Panc1 (cell line): Measurements from ENCODE around the gene TPP1. TPM values are rescaled to one million over a fixed set of nuclear protein-coding genes. Genes with fewer than 3 reads are reported as not detected.

Experiments used
- ATAC-seq: fragments of 200-7000 bp; cut with Tn5 transposase; 2 replicates; pipeline ENCODE4 v1.9.1; 2020; ENCODE audit warnings: mild to moderate bottlenecking, moderate library complexity
- BruUV-seq: library from RNA; stranded (reverse); fragments of 400-500 nt; replicated peaks from 2 replicates; lab custom pipeline; 2021; lab: Mats Ljungman, UMichigan
- CTCF ChIA-PET: fragments of 300-600 bp; sonication (Branson Sonifier 250); formaldehyde crosslinking; loops from one replicate; lab custom pipeline; 2022; ENCODE audit warnings: antibody characterized with exemption; lab: Charles Lee
- POLR2A ChIA-PET: fragments of 300-600 bp; sonication (Branson Sonifier 250); formaldehyde crosslinking; loops from one replicate; lab custom pipeline; 2022; ENCODE audit warnings: antibody characterized with exemption; lab: Charles Lee
- DNase-seq: peaks from one replicate; pipeline ENCODE4 v3.0.0-alpha.2; 2010; ENCODE audit warnings: low read depth, low spot score
- H3K27ac ChIP-seq: 2 replicates; pipeline ENCODE4 v1.5.1; 2011; ENCODE audit warnings: mild to moderate bottlenecking, low read length, inconsistent platforms
- H3K27me3 ChIP-seq: fragments of 200-500 bp; sonication (Bioruptor generic); 2 replicates; pipeline ENCODE4 v1.6.0; 2014; ENCODE audit warnings: low read length, inconsistent platforms; ENCODE audit not compliant: control insufficient read depth, insufficient read depth
- H3K36me3 ChIP-seq: fragments of 200-500 bp; sonication (Bioruptor generic); 2 replicates; pipeline ENCODE4 v1.5.1; 2014; ENCODE audit warnings: inconsistent platforms, mild to moderate bottlenecking, low read length, moderate library complexity; ENCODE audit not compliant: control insufficient read depth, insufficient read depth
- H3K4me1 ChIP-seq: 2 replicates; pipeline ENCODE4 v1.5.1; 2011; ENCODE audit warnings: inconsistent platforms, mild to moderate bottlenecking, low read length, moderate library complexity; ENCODE audit not compliant: control insufficient read depth, insufficient read depth
- H3K4me3 ChIP-seq, 2 experiments: 2 replicates each; pipeline ENCODE4 v1.5.1; 2011 to 2012; ENCODE audit warnings: low read depth in 2 of 2, low read length in 2 of 2, mild to moderate bottlenecking in 2 of 2, inconsistent platforms in 1 of 2, moderate library complexity in 1 of 2
- H3K9me3 ChIP-seq: fragments of 200-500 bp; sonication (Bioruptor generic); 2 replicates; pipeline ENCODE4 v1.5.1; 2014; ENCODE audit warnings: low read depth, mild to moderate bottlenecking, inconsistent platforms, low read length, moderate library complexity; ENCODE audit not compliant: control insufficient read depth, insufficient read depth
- CTCF ChIP-seq: fragments of 450-650 bp; IDR thresholded peaks from 2 replicates; pipeline ENCODE4 v1.5.1; 2017; ENCODE audit warnings: mild to moderate bottlenecking
- POLR2AphosphoS5 ChIP-seq: IDR thresholded peaks from 2 replicates; pipeline ENCODE4 v1.6.1; 2012; ENCODE audit warnings: mild to moderate bottlenecking, low read depth, low read length, moderate library complexity
- REST ChIP-seq, 2 experiments: IDR thresholded peaks; 2 replicates each; pipeline ENCODE4 v1.6.1; 2011 to 2012; ENCODE audit warnings: low read depth in 2 of 2, control low read depth in 1 of 2, low read length in 1 of 2, mild to moderate bottlenecking in 1 of 2, moderate library complexity in 1 of 2; ENCODE audit not compliant: insufficient read depth in 1 of 2
- SIN3A ChIP-seq: IDR thresholded peaks from 2 replicates; pipeline ENCODE4 v1.6.1; 2012; ENCODE audit warnings: low read depth, mild to moderate bottlenecking, low read length, moderate library complexity, borderline replicate concordance; ENCODE audit not compliant: insufficient read depth
- TCF7L2 ChIP-seq: IDR thresholded peaks from 2 replicates; pipeline ENCODE4 v1.6.1; 2011; ENCODE audit warnings: mild to moderate bottlenecking, low read depth, low read length, inconsistent platforms
- in situ Hi-C: cut with HindIII; loops from 2 replicates; pipeline ENCODE4 v1.10.0; 2016; ENCODE audit warnings: low sequenced_read_pairs, low pct_unique_long_range_greater_than_20kb
- intact Hi-C: fragments of 100-400 bp; cut with micrococcal nuclease; formaldehyde crosslinking; loops from one replicate; pipeline ENCODE4 v1.10.0; 2022; ENCODE audit not compliant: unreplicated experiment
- total RNA-seq: library from RNA; stranded (reverse); gene quantifications from one replicate; pipeline ENCODE4 v1.2.1, GENCODE V29; 2021; ENCODE audit not compliant: unreplicated experiment

Gene TPP1
- total RNA-seq, 1 experiment from 2014 or later, result 200 TPM

- BruUV-seq, result no TSS peak
- H3K9me3 ChIP-seq, result no peaks in the 10 kb centered on the region
- no peak overlapping the region for H3K4me3 ChIP-seq
- ATAC-seq, result no peak
- peaks cover 14% of the 10 kb centered on the region for H3K4me1 ChIP-seq
- H3K27me3 ChIP-seq, result no peaks in the 10 kb centered on the region; the same call in 1 of the 2 replicates
- no peaks in the 10 kb centered on the region for H3K36me3 ChIP-seq
- CTCF ChIA-PET, result no interaction called here
- no peak for TF ChIP-seq SIN3A
- TF ChIP-seq REST (IDR thresholded peaks at IDR 0.05; ENCODE audit: insufficient read depth in 1 of 2, low read depth in 2 of 2, low read length in 1 of 2), result no peak
- TF ChIP-seq TCF7L2, result no peak
- TF ChIP-seq CTCF, result no peak
- TF ChIP-seq POLR2AphosphoS5, result no peak
- intact Hi-C loops (no loop called here), in situ Hi-C loops (no loop called here)
- H3K27ac ChIP-seq, result no peak overlapping the region
- DNase-seq, result no peak
- POLR2A ChIA-PET, result no interaction called here
Measured at GRCh38 chr11:6634534-6634933, 15.3 kb upstream of the TPP1 start.

GRCh38 chr11:6633422-6634408 is 14.5 kb upstream of the TPP1 start:
- intact Hi-C loops, result no loop called here
- Histone ChIP-seq H3K27ac (no peak overlapping the region), H3K4me3 (no peak overlapping the region), H3K4me1 (peaks cover 14% of the 10 kb centered on the region), H3K36me3 (no peaks in the 10 kb centered on the region), H3K9me3 (no peaks in the 10 kb centered on the region), H3K27me3 (peaks cover 7% of the 10 kb centered on the region)
- ChIA-PET POLR2A (no interaction called here), CTCF (no interaction called here)
- DNase-seq (no peak), ATAC-seq (no peak)
- no TSS peak for BruUV-seq
- in situ Hi-C loops, result no loop called here
- no peak for TF ChIP-seq POLR2AphosphoS5
- no peak for TF ChIP-seq CTCF
- TF ChIP-seq REST (IDR thresholded peaks at IDR 0.05; ENCODE audit: insufficient read depth in 1 of 2, low read depth in 2 of 2, low read length in 1 of 2), result no peak
- no peak for TF ChIP-seq TCF7L2
- no peak for TF ChIP-seq SIN3A
